Epithelial cell of proximal tubule (primary cell): Measurements from ENCODE around the gene L3MBTL1. TPM values are rescaled to one million over a fixed set of nuclear protein-coding genes. Genes with fewer than 3 reads are reported as not detected.

Experiments used
- DNase-seq: peaks from one replicate; pipeline ENCODE4 v3.0.0-alpha.2; 2011; ENCODE audit warnings: low read depth
- H3K4me3 ChIP-seq: 2 replicates; pipeline ENCODE4 v1.5.1; 2011; ENCODE audit warnings: low read depth, mild to moderate bottlenecking, low read length
- CTCF ChIP-seq: conservative IDR thresholded peaks from 2 replicates; pipeline ENCODE4 v1.5.1; 2012; ENCODE audit warnings: low read depth, mild to moderate bottlenecking, low read length
- total RNA-seq: library from RNA; depleted of rRNA; stranded (reverse); fragments of >200 nt; gene quantifications from 2 replicates; pipeline ENCODE4 v1.2.3, GENCODE V29; 2015

L3MBTL1 gene
- total RNA-seq, 1 donor from 2014 or later = 5.2 TPM

DNA sequence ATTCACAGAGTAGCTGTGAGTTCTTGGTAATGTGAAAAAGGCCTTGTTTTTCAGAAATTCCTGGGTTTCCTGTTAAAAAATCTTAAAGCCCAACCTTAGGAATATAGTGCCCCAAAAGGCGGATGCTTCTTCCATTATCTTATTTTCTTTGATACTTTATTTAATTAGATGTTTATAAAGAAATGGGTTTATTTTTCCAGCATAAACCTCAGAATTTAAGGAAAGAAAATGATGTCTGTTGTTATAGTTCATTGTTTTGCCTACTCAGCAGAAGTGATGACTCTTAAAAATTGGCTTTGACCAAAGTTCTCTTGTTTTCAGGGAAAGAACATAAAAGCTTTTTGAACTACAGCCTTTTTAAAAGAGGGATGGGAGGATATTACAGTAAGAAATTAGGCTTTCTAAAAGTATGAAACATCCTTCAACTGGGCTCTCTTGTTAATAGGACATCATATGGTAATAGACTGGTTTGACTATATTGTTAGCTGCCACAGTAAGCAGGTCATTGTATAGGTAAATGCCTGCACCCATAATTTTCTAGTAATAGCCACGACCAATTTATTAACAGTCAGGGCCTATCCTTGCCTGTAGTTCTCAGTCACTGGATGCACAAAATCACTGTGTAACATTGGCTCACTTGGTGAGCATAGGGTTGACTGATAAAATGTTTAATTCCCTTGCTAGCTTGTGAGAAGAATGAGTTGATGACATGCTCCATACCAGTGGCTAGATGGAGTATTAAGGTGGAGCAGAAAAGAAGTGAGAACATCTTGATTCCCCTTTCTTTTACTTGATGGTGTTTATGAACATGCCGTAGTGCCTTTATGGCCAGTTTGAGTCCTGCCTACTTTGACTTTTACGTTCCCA, 44.6 kb upstream of the L3MBTL1 start:
- TF ChIP-seq CTCF = no peak
- no peak overlapping the region for H3K4me3 ChIP-seq
- no peak for DNase-seq

DNA sequence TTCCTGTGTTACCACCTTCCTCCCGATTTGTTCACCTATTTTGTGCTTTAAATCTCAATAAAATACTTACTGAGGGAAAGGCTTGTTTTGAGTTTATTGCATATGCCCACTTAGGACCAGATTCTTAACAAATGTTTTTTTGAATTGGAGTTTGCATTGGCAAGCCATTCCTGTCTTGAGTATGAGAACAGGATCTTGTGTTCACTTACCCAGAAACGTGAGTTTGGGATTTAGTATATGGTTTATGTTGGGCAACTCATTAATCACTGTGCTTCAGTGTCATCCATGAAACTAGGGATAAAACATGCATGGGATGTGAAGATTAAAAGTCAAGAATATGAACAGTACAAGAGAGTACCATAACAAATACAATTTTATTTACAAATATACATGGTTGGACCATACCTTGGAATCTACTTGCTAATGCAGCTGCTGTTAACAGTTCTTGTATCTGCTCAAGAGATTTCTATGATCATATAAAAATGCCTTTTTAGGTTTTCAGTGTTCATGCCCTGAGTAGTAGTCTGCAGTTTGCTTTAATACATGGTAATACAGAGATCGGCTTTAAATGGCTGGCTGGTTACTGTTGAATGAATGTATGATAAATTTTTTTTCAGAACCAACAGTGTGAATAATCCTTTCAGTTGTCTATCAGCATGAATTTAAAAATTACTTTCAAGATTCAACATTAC, 43.8 kb upstream of the L3MBTL1 start:
- no peak for DNase-seq
- no peak overlapping the region for H3K4me3 ChIP-seq
- TF ChIP-seq CTCF = no peak

DNA sequence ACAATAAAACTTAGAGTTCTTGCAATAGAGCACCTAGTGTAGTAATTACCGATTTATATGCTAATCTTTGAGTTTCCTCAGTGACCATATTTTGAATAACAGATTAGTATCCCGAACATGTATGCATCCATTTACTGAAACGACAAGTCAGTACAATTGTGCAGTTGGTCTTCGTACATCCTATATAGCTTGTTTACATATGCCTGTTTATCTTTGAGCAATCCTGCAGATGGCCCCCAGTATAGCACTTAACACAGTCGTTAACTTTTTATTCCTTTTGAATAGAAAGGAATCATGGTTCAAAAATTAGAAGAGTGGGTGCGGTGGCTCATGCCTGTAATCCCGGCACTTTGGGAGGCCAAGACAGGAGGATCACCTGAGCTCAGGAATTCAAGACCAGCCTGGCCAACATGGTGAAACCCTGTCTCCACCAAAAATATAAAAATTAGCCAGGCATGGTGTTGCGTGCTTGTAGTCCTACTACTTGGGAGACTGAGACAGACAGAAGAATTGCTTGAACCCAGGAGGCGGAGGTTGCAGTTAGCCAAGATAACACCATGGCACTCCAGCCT, 43.2 kb upstream of the L3MBTL1 start:
- TF ChIP-seq CTCF = no peak
- no peak overlapping the region for H3K4me3 ChIP-seq
- DNase-seq = no peak

- H3K4me3 ChIP-seq = no peak overlapping the region
- TF ChIP-seq CTCF = no peak
- no peak for DNase-seq
Observed at GRCh38 chr20:43465625-43465943, 41.9 kb upstream of the L3MBTL1 start.

DNA sequence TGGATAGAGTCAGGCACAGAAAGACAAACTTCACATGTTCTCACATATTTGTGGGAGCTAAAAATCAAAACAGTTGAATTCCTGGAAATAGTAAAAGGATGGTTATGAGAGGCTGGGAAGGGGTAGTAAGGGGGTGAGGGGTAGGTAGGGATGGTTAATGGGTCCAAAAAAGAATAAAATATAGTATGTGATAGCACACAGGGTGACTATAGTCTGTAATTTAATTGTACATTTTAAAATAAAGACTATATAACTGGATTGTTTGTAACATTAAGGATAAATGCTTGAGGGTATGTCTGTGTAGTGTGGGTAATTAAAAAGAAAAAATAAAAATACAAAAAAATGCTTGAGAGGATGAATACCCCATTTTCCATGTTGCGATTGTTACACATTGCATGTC, 39.9 kb upstream of the L3MBTL1 start:
- H3K4me3 ChIP-seq = no peak overlapping the region
- no peak for TF ChIP-seq CTCF
- DNase-seq = no peak

GRCh38 chr20:43472671-43473380, 34.7 kb upstream of the L3MBTL1 start:
- TF ChIP-seq CTCF = peak; percentile 14
- DNase-seq = no peak
- no peak overlapping the region for H3K4me3 ChIP-seq
